Adrenal gland (tissue), 12 donors: ENCODE results near the gene NPC1. TPM values are rescaled to one million over a fixed set of nuclear protein-coding genes. Genes with fewer than 3 reads are reported as not detected.

Experiments used
- DNase-seq, 7 donors: peaks; one replicate each; pipeline ENCODE4 v3.0.0-alpha.2; 2019 to 2020
- H3K27ac ChIP-seq, 5 donors: fragments of 200-600 bp; sonication (generic) in 4 of 5; 1 replicate in 3 of 5; 2 replicates in 2 of 5; pipeline versions ENCODE4 v1.5.1 to v1.8.0; 2016 to 2020; ENCODE audit warnings: mild to moderate bottlenecking in 1 of 5
- H3K27me3 ChIP-seq: fragments of 200-600 bp; 2 replicates; pipeline ENCODE4 v1.8.0; 2021
- H3K36me3 ChIP-seq, 2 donors: fragments of 200-600 bp; replicated peaks in 1 of 2; 1 replicate in 1 of 2; 2 replicates in 1 of 2; pipeline versions ENCODE4 v1.5.1 to v1.8.0; 2018 to 2022
- H3K4me1 ChIP-seq, 2 donors: fragments of 200-600 bp; replicated peaks in 1 of 2; 1 replicate in 1 of 2; 2 replicates in 1 of 2; pipeline versions ENCODE4 v1.5.1 to v1.8.0; 2018 to 2021
- H3K4me3 ChIP-seq, 4 donors: fragments of 200-600 bp; sonication (generic) in 3 of 4; one replicate each; pipeline ENCODE4 v1.5.1; 2016 to 2018
- H3K9me3 ChIP-seq, 3 donors: fragments of 200-600 bp; sonication (generic) in 1 of 3; replicated peaks in 1 of 3; 1 replicate in 2 of 3; 2 replicates in 1 of 3; pipeline versions ENCODE4 v1.5.1 to v1.8.0; 2016 to 2021
- CTCF ChIP-seq, 6 experiments: fragments of 450-650 bp in 4 of 6; fragments of 200-600 bp in 2 of 6; sonication (generic) in 1 of 6; IDR thresholded peaks; 1 replicate in 5 of 6; 2 replicates in 1 of 6; pipeline versions ENCODE4 v1.5.1 to v1.8.0; 2016 to 2021; ENCODE audit warnings: antibody characterized with exemption in 6 of 6, mild to moderate bottlenecking in 2 of 6, moderate library complexity in 1 of 6
- POLR2A ChIP-seq, 2 donors: fragments of 450-650 bp; IDR thresholded peaks; one replicate each; pipeline ENCODE4 v1.6.1; 2017; ENCODE audit warnings: antibody characterized with exemption in 2 of 2, mild to moderate bottlenecking in 2 of 2, moderate library complexity in 1 of 2
- WGBS, 4 donors: extraction: QIAGEN DNeasy Blood & Tissue Kit in 2 of 4; methylation state at CpG; one replicate each; pipeline versions ENCODE4 v1.1.5 to v1.1.7; 2013 to 2017; 5-methylcytosine and 5-hydroxymethylcytosine counted together
- intact Hi-C, 2 donors: fragments of 100-400 bp; cut with DNase I; formaldehyde crosslinking; loops; one replicate each; pipeline versions ENCODE4 v1.14.1 to v1.15.0; 2022 to 2023
- polyA plus RNA-seq, 3 donors: library from polyadenylated mRNA; stranded (reverse); fragments of 200-250 nt in 2 of 3; fragments of 350-450 nt in 1 of 3; fragmentation: Illumina TruSeq in 1 of 3; extraction: RNeasy Lipid Tissue Mini Kit (QIAGEN cat#74804) in 1 of 3; gene quantifications; one replicate each; pipeline ENCODE4 v1.2.3, GENCODE V29; 2013 to 2014
- total RNA-seq, 9 donors: library from RNA; depleted of rRNA in 4 of 9; stranded (reverse); fragments of >200 nt in 4 of 9; fragments of 120-200 nt in 1 of 9; fragmentation: NEBNext Ultra II Directional in 1 of 9; extraction: Animal tissue kit (Norgen Biotek cat#: 25700) in 1 of 9; gene quantifications; one replicate each; pipeline versions ENCODE4 v1.1.0 to v1.2.4, GENCODE V29; 2013 to 2023
- donor health status: healthy with polysubstance abuse.
- donor health status: Bipolar disorder and iron deficiency.
- donor health status: DM: yes; HTN: yes; CAD: no.
- donor health status: DM: no; HTN: no; CAD: no.
- donor health status: DM: no; HTN: no; CAD: no.
- donor health status: DM: yes; HTN: yes; CAD: no.

NPC1 gene
- total and polyA plus RNA-seq, 12 donors, result 38.3 to 1,631 (median 117) TPM

- 3 to 4% (median 3%) methylated on average over 19 to 21 of the region's 21 CpGs for WGBS, 4 donors
- no peak for DNase-seq
- H3K9me3 ChIP-seq, result no peaks in the 10 kb centered on the region
- H3K36me3 ChIP-seq, result peaks cover 0 to 8% of the 10 kb centered on the region in 2 donors
- intact Hi-C loops, result no loop called here
- H3K27me3 ChIP-seq, result no peaks in the 10 kb centered on the region
- TF ChIP-seq POLR2A (IDR thresholded peaks at IDR 0.05), result no peak
- peak overlapping the region in 3 of 4 donors; percentile 42 to 91 (median 69) for H3K4me3 ChIP-seq
- peak overlapping the region in 4 of 5 donors; percentile 86 to 93 (median 89) for H3K27ac ChIP-seq
- H3K4me1 ChIP-seq, result peaks cover 6 to 15% of the 10 kb centered on the region in 2 donors
Measured at GRCh38 chr18:23503963-23504344, 82.4 kb downstream of the NPC1 start.

- intact Hi-C loops, result no loop called here
- Histone ChIP-seq H3K36me3 (peaks cover 0 to 4% of the 10 kb centered on the region in 2 donors), H3K27me3 (no peaks in the 10 kb centered on the region), H3K4me1 (peaks cover 6 to 15% of the 10 kb centered on the region in 2 donors), H3K9me3 (no peaks in the 10 kb centered on the region), H3K27ac (peak within 1 kb of the TSS; percentile 73 to 93 (median 88)), H3K4me3 (peak within 1 kb of the TSS; percentile 42 to 94 (median 80))
- WGBS, 4 donors, result 0 to 1% (median 1%) methylated on average over 12 to 110 of the region's 110 CpGs
- peak; percentile 96 to 98 (median 97) for DNase-seq
- TF ChIP-seq POLR2A (IDR thresholded peaks at IDR 0.05) (peak; percentile 39 to 71), CTCF (IDR thresholded peaks at IDR 0.05) (no peak)
Measured at GRCh38 chr18:23503038-23503962, 83.0 kb downstream of the NPC1 start, which contains the start of gene RMC1. Gene RMC1 (plus strand): TSS chr18:23503511. CDS start chr18:23503619, 108 bp downstream.

GRCh38 chr18:23502516-23503037, 83.7 kb downstream of the NPC1 start:
- H3K9me3 ChIP-seq, result no peaks in the 10 kb centered on the region
- no peak for TF ChIP-seq CTCF (IDR thresholded peaks at IDR 0.05)
- TF ChIP-seq POLR2A (IDR thresholded peaks at IDR 0.05), result no peak
- DNase-seq, result no peak
- peak overlapping the region in 2 of 4 donors; percentile 69 to 91 for H3K4me3 ChIP-seq
- no peaks in the 10 kb centered on the region for H3K27me3 ChIP-seq
- H3K36me3 ChIP-seq, result no peaks in the 10 kb centered on the region
- 10 to 19% (median 16%) methylated on average over 6 of the region's 6 CpGs for WGBS, 4 donors
- peaks cover 6 to 15% of the 10 kb centered on the region in 2 donors for H3K4me1 ChIP-seq
- intact Hi-C loops, result no loop called here
- H3K27ac ChIP-seq, result peak overlapping the region; percentile 73 to 93 (median 88)

GRCh38 chr18:23501626-23502025, 84.7 kb downstream of the NPC1 start:
- intact Hi-C loops, result no loop called here
- H3K36me3 ChIP-seq, result no peaks in the 10 kb centered on the region
- H3K4me1 ChIP-seq, result peaks cover 6 to 15% of the 10 kb centered on the region in 2 donors
- no peak overlapping the region for H3K4me3 ChIP-seq
- no peak for DNase-seq
- H3K9me3 ChIP-seq, result no peaks in the 10 kb centered on the region
- 78 to 91% (median 80%) methylated on average over 6 of the region's 6 CpGs for WGBS, 4 donors
- TF ChIP-seq CTCF (IDR thresholded peaks at IDR 0.05) (no peak), POLR2A (IDR thresholded peaks at IDR 0.05) (no peak)
- no peak overlapping the region for H3K27ac ChIP-seq
- H3K27me3 ChIP-seq, result no peaks in the 10 kb centered on the region
